GM18951 (cell line): ENCODE measurements around the gene C19orf85.

ENCODE experiments used
- POLR2A ChIP-seq: IDR thresholded peaks from 4 replicates; pipeline ENCODE4 v1.6.1; 2011; ENCODE audit warnings: mild to moderate bottlenecking; ENCODE audit not compliant: insufficient read length, insufficient read depth; ENCODE audit errors: extremely low read depth
- in situ Hi-C: fragments of 300-500 bp; cut with MboI; formaldehyde crosslinking; loops from one replicate; pipeline ENCODE4 v1.12.0; 2022; ENCODE audit warnings: low sequenced_read_pairs, mixed read lengths, inconsistent platforms; ENCODE audit not compliant: unreplicated experiment

C19orf85 gene

GRCh38 chr19:55443045-55443823, 21.3 kb downstream of the C19orf85 start, which contains the start of gene SHISA7:
TSS of gene SHISA7 (minus strand) at chr19:55443300. CDS start at chr19:55442863, 437 bp downstream.
- in situ Hi-C loops = no loop called here
- no peak for TF ChIP-seq POLR2A

DNA sequence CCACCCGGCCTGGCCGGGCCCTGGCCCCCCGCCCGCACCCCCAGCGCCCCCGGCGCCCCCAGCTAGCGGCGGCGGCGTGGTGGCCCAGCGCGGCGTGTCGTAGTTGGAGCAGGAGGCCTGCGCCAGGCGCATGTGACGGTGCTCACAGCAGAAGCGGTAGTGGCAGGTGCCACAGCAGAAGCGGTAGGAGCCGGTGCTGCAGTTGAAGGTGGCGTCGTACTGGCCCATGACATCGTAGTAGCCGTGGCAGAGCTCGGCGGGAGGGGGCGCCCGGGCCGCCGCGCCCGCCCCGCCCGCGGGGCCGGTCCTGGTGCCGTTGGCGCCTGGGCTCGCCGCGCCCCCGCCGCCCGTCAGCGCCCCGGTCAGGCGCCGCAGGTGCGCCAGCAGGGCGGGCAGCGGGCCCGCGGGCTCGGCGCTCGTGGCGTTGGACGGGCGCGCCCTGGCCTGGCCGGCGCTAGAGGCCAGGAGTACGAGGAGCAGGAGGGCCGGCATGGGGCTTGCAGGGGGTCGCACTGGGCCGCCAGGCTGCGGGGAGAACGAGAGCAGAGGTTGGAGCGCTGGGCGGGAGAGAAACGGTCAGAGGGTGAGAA, 22.1 kb downstream of the C19orf85 start:
- no peak for TF ChIP-seq POLR2A
- in situ Hi-C loops = no loop called here

DNA sequence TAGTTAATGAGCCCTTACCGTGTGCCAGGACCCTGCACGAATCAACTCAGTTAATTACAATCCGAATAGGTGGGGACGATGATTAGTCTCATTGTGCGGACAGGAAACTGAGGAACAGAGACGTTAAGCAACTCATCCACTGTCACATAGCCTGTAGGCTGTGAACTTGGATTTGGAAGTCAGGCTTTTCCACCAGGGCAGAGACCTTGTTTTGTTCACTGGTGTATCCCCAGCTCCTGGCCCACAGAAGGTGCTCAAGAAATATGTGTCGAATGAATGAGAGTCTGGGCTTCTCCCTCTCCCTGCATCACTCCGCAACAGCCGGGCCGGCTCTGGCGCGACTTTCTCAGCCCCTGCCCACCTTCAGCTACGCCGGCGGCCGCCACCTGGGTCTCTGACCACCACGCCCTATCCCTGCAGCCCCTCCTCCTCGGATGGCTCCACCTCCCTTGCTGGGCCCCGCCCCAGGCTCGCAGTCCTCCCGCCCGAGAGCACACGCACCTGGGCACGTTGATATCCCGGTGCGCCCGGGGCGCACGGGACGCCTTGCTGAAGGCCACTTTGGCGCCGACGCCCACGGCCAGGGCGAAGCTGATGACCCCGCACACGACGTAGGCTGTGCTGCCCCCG, 22.7 kb downstream of the C19orf85 start:
- in situ Hi-C loops = no loop called here
- TF ChIP-seq POLR2A = no peak

GRCh38 chr19:55441319-55441691, 23.2 kb downstream of the C19orf85 start:
- in situ Hi-C loops = no loop called here
- TF ChIP-seq POLR2A = no peak

GRCh38 chr19:55440411-55441105, 24.0 kb downstream of the C19orf85 start:
- in situ Hi-C loops = no loop called here
- no peak for TF ChIP-seq POLR2A

- in situ Hi-C loops = no loop called here
These were observed 25.5 kb downstream of the C19orf85 start for GRCh38 chr19:55439052-55439451.

DNA sequence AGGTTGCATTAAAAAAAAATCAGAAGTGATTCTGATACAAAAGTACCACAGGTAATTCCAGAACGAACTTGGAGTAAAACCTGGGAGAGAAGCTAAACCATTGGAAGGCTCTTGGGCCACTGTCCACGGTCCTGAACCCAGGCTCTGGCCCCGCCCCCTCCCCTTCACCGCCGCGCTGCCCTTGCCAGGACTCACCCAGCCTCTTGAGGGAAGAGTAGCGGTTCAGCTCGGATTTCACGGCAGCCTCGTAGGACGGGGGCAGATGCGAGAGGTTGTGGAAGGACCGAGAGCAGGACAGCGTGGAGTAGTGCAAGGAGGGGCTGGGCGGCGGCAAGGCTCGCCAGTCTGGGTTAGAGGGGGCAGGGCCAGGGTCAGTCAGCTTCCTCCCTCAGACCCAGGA, 27.1 kb downstream of the C19orf85 start:
- in situ Hi-C loops = no loop called here

More at GRCh38 chr19:55439052-55439451, 25.5 kb downstream of the C19orf85 start:
- TF ChIP-seq POLR2A = no peak

DNA sequence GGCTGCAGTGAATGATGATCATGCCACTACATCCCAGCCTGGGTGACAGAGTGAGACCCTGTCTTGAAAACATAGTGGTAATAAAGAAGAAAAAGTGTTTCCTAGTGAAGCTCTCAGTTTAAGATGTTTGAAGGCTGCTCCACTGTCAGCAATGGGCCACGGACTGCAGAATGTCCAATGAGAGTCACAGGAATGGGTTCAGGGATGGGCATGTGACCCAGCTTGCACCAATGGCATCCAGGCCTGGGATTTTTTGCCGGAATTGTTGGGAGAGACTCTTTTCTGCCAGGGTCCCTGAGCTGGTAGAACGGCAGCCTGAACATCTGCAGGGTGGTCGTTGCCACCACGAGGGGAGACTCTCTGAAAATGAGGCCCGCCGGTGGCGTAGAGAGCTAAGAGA, 27.7 kb downstream of the C19orf85 start:
- in situ Hi-C loops = no loop called here
- no peak for TF ChIP-seq POLR2A

More for the DNA sequence above, 27.1 kb downstream of the C19orf85 start:
- no peak for TF ChIP-seq POLR2A

DNA sequence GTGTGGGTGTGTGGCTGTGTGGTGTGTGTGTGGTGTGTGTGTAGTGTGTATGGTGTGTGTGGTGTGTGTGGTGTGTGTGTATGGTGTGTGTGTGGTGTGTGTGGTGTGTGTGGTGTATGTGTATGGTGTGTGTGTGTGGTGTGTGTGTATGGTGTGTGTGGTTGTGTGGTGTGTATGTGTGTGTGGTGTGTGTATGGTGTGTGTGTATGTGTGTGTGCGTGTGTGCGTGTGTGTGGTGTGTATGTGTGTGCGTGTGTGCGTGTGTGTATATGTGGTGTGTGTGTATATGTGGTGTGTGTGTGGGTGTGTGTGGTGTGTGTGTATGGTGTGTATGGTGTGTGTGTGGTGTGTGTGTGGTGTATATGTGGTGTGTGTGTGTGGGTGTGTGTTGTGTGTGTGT, 29.5 kb downstream of the C19orf85 start:
- TF ChIP-seq POLR2A = no peak
- in situ Hi-C loops = no loop called here

DNA sequence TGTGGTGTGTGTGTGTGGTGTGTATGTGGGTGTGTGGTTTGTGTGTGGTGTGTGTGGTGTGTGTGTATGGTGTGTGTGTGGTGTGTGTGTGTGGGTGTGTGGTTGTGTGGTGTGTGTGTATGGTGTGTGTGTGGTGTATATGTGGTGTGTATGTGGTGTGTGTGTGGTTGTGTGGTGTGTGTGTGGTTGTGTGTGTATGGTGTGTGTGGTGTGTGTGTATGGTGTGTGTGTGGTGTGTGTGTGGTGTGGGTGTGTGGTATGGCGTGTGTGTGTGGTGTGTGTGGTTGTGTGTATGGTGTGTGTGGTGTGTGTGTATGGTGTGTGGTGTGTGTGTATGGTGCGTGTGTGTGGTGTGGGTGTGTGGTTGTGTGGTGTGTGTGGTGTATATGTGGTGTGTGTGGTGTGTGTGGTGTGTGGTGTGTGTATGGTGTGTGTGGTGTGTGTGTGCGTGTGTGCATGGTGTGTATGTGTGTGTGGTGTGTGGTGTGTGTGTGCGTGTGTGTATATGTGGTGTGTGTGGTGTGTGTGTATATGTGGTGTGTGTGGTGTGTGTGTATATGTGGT, 30.1 kb downstream of the C19orf85 start:
- no peak for TF ChIP-seq POLR2A
- in situ Hi-C loops = no loop called here

GRCh38 chr19:55433292-55433691, 31.3 kb downstream of the C19orf85 start:
- TF ChIP-seq POLR2A = no peak
- in situ Hi-C loops = no loop called here

DNA sequence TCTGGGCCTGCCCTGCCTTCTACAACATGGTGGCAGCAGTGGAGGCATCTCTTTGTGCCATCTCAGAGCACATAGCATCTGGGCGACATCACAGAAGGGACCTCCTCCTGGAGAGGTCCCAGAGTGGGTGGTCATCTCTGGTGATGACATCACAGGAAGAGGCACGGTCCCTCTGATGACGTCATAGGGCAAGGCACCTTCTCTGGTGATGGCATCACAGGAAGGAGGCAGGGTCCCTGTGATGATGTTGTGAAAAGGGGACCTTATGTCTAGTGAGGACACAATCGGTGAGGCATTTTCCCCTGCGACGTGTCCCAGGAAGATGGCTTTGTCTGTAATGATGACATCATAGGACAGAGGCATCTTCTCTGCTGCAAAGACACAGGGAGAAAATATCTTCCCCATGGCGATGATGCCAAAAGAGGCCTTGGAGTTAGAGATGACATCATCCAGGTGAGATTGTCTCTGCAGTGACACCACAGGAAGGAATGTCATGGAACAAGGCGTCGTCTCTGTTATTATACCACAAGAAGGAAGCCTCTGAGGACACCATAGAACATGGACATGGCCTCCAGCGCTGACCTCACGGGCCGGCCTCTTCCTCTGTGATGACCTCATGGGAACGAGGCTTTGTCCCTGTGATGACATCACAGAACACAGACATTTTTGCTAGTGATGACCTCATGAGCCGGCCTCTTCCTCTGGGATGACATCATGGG, 32.2 kb downstream of the C19orf85 start:
- in situ Hi-C loops = no loop called here
- no peak for TF ChIP-seq POLR2A
